ENCODE measurements around the gene CLTB.

CLTB gene

DNA sequence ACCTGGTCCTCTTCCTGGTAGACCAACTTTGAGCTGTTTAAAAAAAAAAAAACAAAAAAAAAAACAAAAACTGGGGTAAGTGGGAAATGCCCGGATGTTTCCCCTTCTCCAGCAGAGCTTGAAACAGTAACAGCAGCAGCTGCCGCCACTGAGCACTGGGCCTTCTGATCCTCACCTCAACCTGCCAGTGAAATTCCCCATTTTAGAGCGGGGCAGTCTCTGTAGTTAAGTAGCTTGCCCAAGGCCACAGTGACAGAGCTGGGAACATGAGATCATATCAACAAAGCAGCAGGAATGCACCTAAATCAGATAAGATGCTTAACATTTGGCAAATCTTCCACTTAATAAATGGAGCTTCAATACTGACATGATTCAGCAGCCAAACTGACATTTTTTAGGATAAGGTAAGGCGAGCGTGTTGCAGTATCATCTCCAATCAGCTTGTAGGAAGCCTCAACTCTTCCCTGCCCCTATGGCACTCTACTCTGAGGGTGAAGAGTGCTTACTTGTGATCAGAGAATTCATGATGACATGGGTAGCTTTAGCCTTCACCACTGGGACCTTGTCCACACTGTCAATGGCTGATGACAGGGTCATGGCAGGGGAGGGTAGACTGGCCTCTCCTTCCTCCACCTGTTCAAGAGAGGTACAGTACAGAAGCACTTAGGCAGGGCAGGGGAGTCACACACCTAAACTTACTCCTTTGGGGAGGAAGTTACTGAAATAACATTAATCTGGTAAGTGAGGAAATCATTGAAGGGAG is 64.0 kb downstream of the CLTB start:
- DNase-seq (ENCODE audit: low read depth): no peak

DNA sequence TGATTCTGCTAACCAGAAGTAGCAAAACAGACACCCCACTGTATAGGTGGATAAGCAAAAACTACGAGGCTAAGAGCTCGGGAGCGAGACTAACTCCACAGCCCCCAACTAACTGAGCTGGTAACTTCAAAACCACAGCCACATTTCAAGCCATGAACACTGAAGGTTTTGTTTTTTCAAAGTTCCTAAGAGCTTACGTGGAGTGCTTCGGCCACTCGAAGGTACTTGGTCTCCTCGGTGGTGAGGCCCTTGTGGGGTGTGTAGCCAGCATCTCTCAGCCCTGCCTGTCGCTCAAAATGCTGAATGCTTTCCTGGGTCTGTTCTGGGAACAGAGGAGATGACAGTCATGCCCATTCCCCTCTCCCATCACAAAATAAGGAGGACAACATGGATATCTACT is 65.9 kb downstream of the CLTB start:
- DNase-seq (ENCODE audit: low read depth): no peak

DNA sequence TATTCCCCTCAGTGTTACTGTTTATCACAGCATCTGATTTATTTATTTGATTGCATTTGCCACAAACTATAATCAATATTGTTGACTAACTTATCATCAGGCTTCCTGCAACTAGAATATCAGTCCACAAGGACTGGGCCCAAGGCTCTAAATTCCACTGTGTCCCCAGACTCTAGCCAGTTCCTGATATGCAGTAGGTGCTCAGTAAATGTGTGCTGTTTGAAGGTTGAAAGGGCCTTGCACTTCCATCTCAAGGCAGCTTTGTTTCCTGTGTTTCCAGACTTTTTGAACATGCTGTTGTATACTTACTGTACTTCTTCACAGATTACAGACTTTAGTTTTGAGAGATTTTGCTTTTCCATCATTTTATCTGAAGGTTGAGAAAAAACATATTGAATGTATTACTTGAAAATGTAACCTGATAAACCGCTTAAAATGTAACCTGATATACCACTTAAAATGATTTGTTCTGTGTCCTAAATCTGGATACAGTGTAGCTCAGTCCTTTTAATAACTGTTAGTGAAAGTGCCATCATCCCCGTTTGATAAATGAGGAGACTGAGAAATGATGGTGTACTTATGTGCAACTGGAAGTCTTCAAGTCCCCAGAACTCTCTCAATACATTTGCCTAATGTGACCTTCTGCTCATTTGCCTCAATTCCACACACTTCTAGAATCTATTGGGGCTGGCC is 73.4 kb downstream of the CLTB start:
- no peak for DNase-seq (ENCODE audit: low read depth)
